Measurements from ENCODE around the gene TNS3. TPM values are rescaled to one million over a fixed set of nuclear protein-coding genes. Genes with fewer than 3 reads are reported as not detected.

Gene TNS3
- total RNA-seq, 1 donor = 9.2 TPM

DNA sequence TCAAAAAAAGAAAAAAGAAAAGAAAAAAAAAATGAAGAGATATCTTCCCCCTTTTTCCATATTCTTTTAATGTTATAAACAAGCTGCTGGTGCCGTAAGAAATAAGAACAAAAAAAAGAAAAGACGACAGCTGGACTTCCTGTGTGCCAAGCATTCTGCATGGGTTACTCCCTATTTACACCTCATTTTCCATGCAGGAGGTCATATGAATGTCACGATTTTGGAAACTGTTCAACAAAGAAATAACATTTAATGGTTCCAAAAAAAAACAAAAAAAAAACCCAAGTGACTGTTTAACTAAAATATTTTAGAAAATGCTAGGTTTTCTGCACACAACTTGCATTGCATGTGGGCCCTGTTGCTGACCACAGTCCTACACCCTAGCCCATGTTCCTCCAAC lies 159.3 kb downstream of the TNS3 start:
- Histone ChIP-seq H3K4me1 (ENCODE audit: insufficient read depth, low read length) (no peaks in the 10 kb centered on the region), H3K4me3 (ENCODE audit: low read length) (no peak overlapping the region), H3K9me3 (ENCODE audit: low read depth, low read length) (no peaks in the 10 kb centered on the region), H3K27me3 (ENCODE audit: insufficient read depth, low read length) (no peaks in the 10 kb centered on the region)

DNA sequence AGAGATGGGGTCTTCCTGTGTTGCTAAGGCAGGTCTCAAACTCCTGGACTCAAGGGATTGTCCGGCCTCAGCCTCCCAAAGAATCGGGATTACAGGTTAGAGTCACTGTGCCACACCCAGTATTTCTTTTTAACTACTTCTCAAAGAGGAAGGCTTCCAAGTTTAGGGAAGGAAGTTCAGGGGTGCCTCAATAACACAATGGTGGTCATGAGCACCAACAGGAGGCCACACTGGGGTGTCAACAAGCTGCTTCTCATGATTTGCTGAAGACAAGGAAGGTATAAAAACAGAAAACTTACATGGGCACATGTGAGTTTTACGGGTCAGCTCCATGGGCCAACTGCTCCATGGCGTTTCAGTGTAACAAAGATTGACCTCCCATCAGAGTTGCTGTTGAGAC lies 160.5 kb downstream of the TNS3 start:
- no peaks in the 10 kb centered on the region for H3K4me1 ChIP-seq (ENCODE audit: insufficient read depth, low read length)
- H3K27me3 ChIP-seq (ENCODE audit: insufficient read depth, low read length) = no peaks in the 10 kb centered on the region
- H3K9me3 ChIP-seq (ENCODE audit: low read depth, low read length) = no peaks in the 10 kb centered on the region
- H3K4me3 ChIP-seq (ENCODE audit: low read length) = no peak overlapping the region

DNA sequence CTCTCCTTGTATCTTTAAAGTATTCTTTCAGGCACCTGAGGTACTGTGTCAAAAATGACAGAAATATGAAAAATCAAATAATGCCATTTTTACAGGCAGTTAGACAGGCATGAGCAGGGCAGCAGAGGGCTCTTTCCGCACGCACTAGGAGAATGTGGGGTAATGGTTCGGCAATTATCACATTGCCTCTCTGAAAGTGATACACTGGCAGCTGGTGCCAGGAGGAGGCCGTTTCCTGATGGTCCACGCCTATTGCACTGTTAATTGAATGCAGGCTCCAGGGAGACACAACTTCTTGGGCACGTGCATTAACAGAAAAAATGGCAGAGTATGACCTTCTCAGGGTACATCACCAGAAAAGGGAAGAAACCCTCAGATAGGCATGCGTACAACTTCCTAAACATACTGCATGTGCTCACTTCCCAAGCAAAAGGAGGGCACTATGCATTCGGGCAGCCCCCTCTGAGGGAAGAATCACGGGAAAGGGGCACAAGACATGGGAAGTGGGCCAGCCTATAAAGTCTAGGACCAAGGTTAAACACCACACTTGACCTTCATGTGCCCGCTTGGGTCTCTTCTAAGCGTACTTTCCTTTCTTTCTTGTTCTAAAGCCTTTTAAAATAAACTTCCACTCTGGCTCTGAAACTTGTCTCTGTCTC lies 161.7 kb downstream of the TNS3 start:
- H3K9me3 ChIP-seq (ENCODE audit: low read depth, low read length) = no peaks in the 10 kb centered on the region
- H3K27me3 ChIP-seq (ENCODE audit: insufficient read depth, low read length) = no peaks in the 10 kb centered on the region
- H3K4me3 ChIP-seq (ENCODE audit: low read length) = no peak overlapping the region
- no peaks in the 10 kb centered on the region for H3K4me1 ChIP-seq (ENCODE audit: insufficient read depth, low read length)

DNA sequence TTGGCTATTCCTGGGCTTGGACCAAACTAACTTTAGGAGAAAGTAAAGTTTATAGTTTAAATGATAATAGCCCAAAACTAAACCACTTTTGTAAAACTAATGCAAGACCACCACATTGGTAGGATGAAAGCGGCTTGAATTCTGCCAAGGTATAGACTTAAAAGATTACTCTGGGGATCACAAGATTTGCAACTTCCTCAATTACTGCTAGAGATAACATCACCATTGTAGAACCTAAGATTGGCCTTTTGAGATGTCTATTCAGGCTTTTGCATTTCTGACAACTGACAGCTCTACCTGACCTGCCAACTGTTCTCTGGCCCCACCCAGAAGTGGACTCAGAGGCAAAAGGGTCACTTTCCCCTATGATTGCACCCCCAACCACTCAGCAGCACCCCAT lies 162.4 kb downstream of the TNS3 start:
- Histone ChIP-seq H3K27me3 (ENCODE audit: insufficient read depth, low read length) (no peaks in the 10 kb centered on the region), H3K4me1 (ENCODE audit: insufficient read depth, low read length) (no peaks in the 10 kb centered on the region), H3K4me3 (ENCODE audit: low read length) (no peak overlapping the region), H3K9me3 (ENCODE audit: low read depth, low read length) (no peaks in the 10 kb centered on the region)

DNA sequence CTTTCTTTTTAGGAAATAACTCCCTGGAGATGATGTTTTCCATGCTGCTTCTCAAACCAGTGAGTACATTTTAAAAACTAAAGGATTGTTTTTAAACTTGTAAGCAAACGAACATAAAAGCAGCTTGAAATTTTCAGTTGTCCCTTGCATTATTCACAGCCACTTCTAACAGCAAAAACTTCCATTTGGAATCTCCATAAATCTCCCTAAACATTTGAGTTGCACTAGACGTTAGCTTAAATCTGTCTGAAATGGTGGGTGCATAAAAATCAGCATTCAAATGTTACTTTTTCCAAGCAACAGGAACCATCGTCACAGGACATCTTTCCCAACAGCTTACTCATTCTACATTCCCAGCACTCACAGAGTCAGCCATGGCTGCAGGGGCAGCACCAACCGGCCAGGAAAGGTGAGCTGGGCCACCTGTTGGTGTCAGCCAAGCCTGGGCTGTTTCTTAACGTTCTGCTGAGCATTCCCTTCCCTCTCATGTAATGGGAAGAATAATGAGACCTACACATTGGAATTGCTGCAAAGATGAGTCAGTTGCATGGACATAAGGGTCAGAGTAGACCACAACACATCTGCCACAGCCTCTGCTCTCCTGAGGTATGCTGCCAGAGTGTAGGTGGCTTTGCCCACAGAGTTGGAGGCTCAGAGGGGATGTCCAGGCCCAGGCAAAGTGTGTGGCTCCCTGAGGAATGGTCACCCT lies 163.2 kb downstream of the TNS3 start:
- H3K4me3 ChIP-seq (ENCODE audit: low read length) = no peak overlapping the region
- no peaks in the 10 kb centered on the region for H3K27me3 ChIP-seq (ENCODE audit: insufficient read depth, low read length)
- H3K4me1 ChIP-seq (ENCODE audit: insufficient read depth, low read length) = no peaks in the 10 kb centered on the region
- H3K9me3 ChIP-seq (ENCODE audit: low read depth, low read length) = no peaks in the 10 kb centered on the region

DNA sequence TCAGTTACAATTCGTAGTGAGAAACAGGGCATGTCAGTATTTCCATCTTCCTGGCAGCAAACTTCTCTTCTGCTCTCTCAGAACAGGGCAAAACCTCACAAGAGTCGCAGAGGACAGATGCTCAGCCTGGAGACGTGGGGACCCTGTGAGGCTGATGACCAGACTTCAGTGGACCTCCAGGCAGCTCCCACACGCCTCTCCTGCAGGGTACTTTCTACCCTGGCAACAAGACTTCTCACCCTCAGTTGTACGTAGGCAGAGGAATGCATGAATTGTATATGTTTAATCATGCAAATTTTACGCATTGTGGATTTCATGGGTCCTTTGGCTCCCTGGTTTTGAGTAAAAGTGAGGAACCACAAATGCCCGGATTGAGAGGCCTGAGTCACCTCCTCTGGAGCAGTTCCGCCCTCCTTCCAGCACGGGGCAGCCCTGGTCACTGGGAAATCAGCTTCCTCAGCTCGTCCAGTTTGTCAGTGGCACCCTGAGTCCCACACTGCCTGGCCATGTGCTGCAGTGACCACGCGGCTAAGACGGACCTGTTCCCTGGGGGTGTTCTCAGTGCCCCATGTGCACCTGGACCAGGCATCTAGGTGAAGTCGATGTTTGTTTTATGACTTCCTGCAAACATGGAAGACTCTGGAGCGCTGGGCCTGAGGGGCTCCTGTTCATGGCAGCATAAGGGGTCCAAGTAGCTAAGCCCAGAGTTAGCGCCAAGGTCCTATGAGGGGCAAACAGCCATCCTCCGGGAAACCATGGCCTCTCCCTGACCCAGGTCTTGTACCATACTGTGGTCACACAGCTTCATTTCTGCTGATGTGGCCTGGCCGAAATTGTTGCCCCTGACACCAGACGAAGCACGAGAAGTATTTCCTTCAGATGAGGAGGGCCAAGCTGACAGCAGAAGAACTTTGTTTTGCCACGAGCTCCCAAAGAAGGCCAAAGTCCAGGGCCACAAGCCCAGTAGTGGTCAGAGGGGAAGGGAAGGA lies 165.1 kb downstream of the TNS3 start:
- Histone ChIP-seq H3K4me1 (ENCODE audit: insufficient read depth, low read length) (no peaks in the 10 kb centered on the region), H3K27me3 (ENCODE audit: insufficient read depth, low read length) (no peaks in the 10 kb centered on the region), H3K9me3 (ENCODE audit: low read depth, low read length) (no peaks in the 10 kb centered on the region), H3K4me3 (ENCODE audit: low read length) (no peak overlapping the region)

DNA sequence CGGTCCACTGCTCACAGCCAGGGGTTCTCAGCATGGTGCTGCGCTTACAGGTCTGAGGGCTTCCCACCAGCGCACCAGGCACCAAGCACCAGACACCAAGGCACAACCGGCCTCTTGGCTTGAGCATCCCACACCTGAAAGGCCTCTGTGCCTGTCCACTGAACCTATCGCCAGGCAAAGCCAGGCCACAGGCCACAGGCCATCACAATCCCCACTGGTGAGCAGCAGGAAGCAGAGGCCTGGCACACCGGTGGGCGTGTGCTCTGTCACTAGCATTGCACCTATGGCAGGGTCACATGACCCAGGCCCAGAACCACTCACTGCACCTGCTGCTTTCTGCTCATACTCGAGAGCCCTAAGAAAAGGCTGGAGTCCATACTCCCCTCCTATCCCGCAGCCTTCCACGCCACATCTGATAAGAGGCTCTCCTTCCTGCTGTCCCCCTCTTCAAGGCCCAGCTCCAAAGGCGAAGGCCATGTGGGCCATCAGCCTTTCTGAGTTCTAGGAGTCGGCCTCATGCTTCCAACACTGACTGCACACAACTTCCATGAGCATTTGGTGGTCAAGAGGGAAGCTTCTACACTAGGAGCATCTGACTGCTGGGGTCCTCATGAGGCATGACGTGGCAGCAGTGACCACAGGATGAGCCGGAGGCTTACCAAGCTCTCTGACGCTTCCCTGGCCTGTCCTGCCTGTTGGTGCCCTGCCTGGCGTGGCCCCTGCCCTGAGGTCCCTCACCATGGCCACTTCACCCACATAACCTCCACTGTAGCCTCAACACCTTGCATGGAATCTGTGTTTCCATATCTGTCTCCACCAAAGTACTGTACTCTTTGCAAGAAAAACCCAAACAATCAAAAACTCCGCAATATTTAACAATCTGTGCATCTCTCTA lies 166.3 kb downstream of the TNS3 start:
- no peaks in the 10 kb centered on the region for H3K9me3 ChIP-seq (ENCODE audit: low read depth, low read length)
- no peaks in the 10 kb centered on the region for H3K27me3 ChIP-seq (ENCODE audit: insufficient read depth, low read length)
- no peaks in the 10 kb centered on the region for H3K4me1 ChIP-seq (ENCODE audit: insufficient read depth, low read length)
- no peak overlapping the region for H3K4me3 ChIP-seq (ENCODE audit: low read length)

DNA sequence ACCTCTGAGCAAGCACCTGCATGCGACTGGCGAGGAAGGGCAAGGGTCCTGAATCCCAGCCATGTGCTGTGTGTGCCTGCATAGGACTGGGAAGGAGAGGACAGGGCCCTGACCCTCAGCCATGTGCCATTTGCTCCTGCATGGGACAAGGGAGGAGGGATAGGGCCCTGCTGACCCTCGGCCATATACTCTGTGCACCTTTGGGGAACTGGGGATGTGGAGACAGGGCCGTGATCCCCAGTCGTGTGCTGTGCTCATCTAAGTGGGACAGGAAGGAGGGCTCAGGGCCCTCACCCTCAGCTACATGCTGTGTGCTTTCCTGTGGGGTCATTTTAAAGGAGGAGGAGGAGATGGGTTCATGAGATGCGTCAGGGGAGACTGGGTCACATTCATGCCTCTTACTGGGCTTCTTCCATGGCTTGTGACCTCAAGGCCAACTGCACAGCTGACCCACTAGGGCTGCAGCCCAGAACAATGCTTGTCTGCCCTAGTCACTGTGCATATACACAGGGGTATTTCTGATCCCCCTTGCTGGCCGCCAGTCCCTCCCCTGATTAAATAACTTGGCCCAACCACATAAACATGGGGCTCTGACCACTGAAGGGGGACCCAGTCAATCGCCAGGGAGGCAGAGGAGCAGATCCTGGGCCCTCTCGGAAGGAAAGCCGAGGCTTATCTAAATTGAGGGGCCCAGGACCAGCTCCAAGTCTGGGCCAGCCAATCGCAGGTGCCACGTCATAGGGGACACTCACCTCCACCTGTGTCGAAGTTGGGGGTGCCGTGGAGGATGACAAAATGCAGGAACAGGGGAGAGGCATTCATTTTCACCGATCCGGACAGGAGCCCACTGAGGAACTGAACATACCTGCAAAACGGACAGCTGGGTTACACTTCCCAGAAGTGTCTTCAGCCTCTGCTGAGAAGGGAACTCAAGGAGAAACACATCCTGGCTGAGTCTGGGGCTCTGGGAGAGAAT lies 167.3 kb downstream of the TNS3 start:
- Histone ChIP-seq H3K9me3 (ENCODE audit: low read depth, low read length) (no peaks in the 10 kb centered on the region), H3K27me3 (ENCODE audit: insufficient read depth, low read length) (no peaks in the 10 kb centered on the region), H3K4me3 (ENCODE audit: low read length) (no peak overlapping the region), H3K4me1 (ENCODE audit: insufficient read depth, low read length) (no peaks in the 10 kb centered on the region)

DNA sequence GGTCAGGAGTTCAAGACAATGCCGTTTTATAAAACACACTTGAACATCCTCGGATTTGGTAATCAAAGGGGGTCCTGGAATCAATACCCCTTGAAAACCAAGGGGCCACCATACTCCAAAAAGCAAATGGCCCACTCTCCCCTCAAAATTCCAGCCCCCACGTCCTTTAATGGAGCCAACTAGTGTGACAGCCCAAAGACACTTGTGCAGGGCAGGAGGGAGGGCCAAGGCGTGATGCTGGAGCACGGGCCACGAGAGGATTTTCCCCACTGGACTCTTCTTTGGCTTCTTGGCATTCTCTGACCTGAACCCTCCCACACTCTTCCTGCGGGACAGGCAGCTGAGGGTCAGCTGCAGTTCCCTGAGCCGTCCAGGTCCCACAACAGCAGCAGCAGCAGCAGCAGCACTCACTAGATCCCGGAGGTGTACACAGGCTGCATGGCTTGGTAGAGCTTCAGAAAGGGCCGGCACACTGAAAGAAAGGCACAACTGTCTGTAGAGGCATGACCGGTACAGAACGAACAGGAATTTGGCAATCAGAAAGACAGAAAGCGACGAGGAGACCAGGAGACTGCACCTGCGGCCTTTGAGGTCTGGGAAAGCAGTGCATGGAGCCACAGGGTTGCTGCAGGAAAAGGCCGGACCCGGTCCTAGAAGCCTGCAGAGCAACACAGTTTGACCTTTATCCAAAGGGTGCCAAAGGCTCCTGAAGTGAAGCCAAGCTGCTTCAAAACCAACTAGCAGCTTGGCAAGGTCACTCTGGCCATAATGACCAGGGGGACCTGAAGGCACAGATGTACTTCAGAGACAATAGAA lies 168.2 kb downstream of the TNS3 start:
- Histone ChIP-seq H3K4me1 (ENCODE audit: insufficient read depth, low read length) (no peaks in the 10 kb centered on the region), H3K9me3 (ENCODE audit: low read depth, low read length) (no peaks in the 10 kb centered on the region), H3K27me3 (ENCODE audit: insufficient read depth, low read length) (no peaks in the 10 kb centered on the region), H3K4me3 (ENCODE audit: low read length) (no peak overlapping the region)

DNA sequence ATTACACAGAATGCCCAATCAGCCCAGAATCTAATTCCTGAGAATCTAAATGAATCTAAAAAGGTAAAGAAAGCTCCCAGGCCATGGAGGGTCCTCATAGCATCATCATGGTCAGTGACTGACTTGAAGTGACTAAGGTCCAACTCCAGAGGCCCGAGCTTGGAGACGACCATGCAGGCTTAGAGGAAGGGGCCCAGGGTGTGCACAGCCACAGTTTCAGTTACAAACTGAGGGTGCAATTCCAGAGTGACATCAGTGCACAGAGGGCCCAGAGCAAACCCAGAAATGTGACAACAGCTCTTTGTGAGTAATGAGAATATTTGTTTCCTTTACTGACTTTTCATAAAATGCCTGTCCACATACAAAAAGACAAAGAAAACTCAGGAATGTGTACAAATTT lies 170.0 kb downstream of the TNS3 start:
- no peaks in the 10 kb centered on the region for H3K9me3 ChIP-seq (ENCODE audit: low read depth, low read length)
- H3K4me1 ChIP-seq (ENCODE audit: insufficient read depth, low read length) = no peaks in the 10 kb centered on the region
- H3K27me3 ChIP-seq (ENCODE audit: insufficient read depth, low read length) = no peaks in the 10 kb centered on the region
- H3K4me3 ChIP-seq (ENCODE audit: low read length) = no peak overlapping the region

DNA sequence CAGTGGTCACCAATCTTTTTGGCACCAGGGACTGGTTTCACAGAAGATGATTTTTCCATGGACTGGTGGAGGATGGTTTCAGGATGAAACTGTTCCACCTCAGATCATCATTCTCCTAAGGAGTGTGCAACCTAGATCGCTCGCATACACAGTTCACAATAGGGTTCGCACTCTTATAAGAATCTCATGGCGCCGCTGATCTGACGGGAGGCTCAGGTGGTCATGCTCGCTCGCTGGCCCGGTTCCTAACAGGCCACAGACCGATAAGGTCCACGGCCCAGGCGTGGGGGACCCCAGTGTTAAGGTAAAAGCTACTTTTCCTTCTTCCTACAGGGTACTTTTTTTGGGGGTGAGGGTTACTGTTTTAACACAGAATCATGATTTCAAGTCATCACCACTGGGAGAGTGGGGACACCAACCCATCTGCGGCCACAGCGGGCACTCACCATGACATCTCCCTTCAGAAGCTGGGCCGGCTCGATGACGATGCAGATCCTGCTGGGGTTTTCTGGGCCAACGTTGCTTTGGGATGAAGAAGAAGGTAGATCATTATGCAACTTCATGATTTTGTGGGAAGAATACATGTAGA lies 170.5 kb downstream of the TNS3 start:
- H3K4me3 ChIP-seq (ENCODE audit: low read length) = no peak overlapping the region
- H3K4me1 ChIP-seq (ENCODE audit: insufficient read depth, low read length) = no peaks in the 10 kb centered on the region

DNA sequence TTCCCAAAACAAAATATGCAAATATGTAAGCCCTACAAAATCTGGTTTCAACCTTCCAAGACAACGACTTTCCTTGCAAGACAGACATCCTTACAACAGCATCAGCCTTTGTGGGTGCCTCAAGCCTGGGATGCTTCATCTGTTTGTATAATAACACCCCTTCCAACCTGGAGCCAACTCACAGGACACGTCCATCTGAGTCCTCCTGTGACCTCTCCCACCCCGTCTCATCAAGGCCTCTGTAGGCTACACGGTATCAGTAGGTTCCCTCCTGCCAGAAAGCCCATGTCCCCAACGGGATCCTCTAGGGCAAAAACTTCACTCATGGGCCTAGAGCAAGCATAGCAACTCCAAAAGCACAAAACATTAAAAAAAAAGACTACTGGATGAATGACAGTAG lies 173.2 kb downstream of the TNS3 start:
- no peaks in the 10 kb centered on the region for H3K9me3 ChIP-seq (ENCODE audit: low read depth, low read length)
- H3K27me3 ChIP-seq (ENCODE audit: insufficient read depth, low read length) = no peaks in the 10 kb centered on the region
- H3K4me3 ChIP-seq (ENCODE audit: low read length) = no peak overlapping the region
- no peaks in the 10 kb centered on the region for H3K4me1 ChIP-seq (ENCODE audit: insufficient read depth, low read length)

More for the DNA sequence above, 170.5 kb downstream of the TNS3 start:
- Histone ChIP-seq H3K9me3 (ENCODE audit: low read depth, low read length) (no peaks in the 10 kb centered on the region), H3K27me3 (ENCODE audit: insufficient read depth, low read length) (no peaks in the 10 kb centered on the region)
